Rectal smooth muscle tissue (tissue), 1 donor: ENCODE data around the gene TTC7B.
"Not testable (repeated sequence)": the region's sequence is repeated elsewhere in the genome, so short reads cannot be mapped to it uniquely, and the experiment has no call there.

ENCODE experiments used
- H3K27ac ChIP-seq: one replicate; pipeline ENCODE4 v1.7.0; 2013; ENCODE audit warnings: low read depth, low read length, inconsistent platforms
- H3K27me3 ChIP-seq: one replicate; pipeline ENCODE4 v1.7.0; 2013; ENCODE audit warnings: low read length; ENCODE audit not compliant: control insufficient read depth, insufficient read depth
- H3K36me3 ChIP-seq: one replicate; pipeline ENCODE4 v1.7.0; 2013; ENCODE audit warnings: low read length; ENCODE audit not compliant: control insufficient read depth, insufficient read depth
- H3K4me1 ChIP-seq: one replicate; pipeline ENCODE4 v1.7.0; 2013; ENCODE audit warnings: low read length; ENCODE audit not compliant: control insufficient read depth, insufficient read depth
- H3K4me3 ChIP-seq: one replicate; pipeline ENCODE4 v1.7.0; 2013; ENCODE audit warnings: low read length
- H3K9ac ChIP-seq: one replicate; pipeline ENCODE4 v1.7.0; 2013; ENCODE audit warnings: low read length

TTC7B gene

DNA sequence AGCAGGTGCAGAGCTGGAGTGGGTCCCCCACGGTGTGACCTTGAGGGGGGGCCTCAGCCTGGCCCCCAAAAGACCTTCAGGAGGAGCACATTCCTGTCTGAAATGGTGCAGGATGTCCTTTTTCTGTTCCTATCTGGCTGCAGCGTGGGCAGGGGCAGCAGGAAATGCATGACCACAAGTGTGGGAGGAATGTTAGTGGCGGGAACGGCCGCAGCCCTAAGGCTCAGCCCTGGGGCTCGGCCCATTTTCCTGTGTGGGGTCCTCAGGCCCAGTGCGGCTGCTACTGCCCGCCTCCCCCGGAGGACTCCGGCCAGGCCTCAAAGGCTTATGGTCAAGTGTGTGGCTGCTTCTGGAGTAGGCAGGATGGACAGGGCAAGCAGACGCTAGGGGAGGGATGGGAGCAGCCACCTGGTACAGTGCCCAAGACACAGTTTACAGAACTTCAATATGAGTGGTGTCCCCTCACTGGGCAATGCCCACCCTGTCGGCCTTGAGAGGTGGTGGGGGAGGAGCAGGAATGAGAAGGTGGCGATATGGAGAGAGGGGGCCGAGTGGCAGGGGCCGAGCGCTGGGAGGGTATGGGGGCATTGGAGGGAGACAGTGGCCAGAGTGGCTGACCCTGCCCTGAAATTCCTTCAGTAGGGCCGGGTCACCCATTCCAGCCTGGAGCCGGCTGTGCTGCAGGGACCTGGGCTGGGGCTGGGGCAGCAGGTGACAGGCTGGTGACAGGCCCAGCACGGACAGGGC, 282.0 kb downstream of the TTC7B start:
- Histone ChIP-seq H3K27ac (no peak overlapping the region), H3K4me3 (no peak overlapping the region), H3K4me1 (peaks cover 6% of the 10 kb centered on the region), H3K9ac (no peak overlapping the region), H3K36me3 (no peaks in the 10 kb centered on the region), H3K27me3 (no peaks in the 10 kb centered on the region)

- no peak overlapping the region for H3K4me3 ChIP-seq
- no peak overlapping the region for H3K27ac ChIP-seq
- H3K4me1 ChIP-seq: peaks cover 6% of the 10 kb centered on the region
- no peaks in the 10 kb centered on the region for H3K36me3 ChIP-seq
- no peaks in the 10 kb centered on the region for H3K27me3 ChIP-seq
- H3K9ac ChIP-seq: no peak overlapping the region
Measured at GRCh38 chr14:90533591-90534021, 282.6 kb downstream of the TTC7B start.

- H3K4me1 ChIP-seq: peaks cover 6% of the 10 kb centered on the region
- no peak overlapping the region for H3K27ac ChIP-seq
Measured at GRCh38 chr14:90532826-90533525, 283.3 kb downstream of the TTC7B start.

DNA sequence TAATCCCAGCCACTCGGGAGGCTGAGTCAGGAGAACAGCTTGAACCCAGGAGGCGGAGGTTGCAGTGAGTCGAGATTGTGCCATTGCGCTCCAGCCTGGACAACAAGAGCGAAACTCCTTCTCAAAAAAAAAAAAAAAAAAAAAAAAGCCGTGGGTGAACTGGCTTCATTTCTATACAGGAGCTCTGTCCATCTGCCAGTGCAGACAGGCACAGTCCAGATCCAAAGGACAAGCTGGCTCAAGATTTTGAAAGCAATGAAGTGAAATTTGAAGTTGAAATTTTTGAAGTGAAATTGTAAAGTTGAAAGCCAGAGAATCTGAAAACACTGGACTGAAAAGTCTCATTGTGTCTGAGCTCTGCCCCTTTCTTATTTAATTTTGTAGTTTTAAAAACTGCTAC, 284.7 kb downstream of the TTC7B start:
- Histone ChIP-seq H3K27ac (no peak overlapping the region), H3K4me3 (no peak overlapping the region), H3K9ac (no peak overlapping the region), H3K27me3 (no peaks in the 10 kb centered on the region), H3K4me1 (peaks cover 3% of the 10 kb centered on the region), H3K36me3 (no peaks in the 10 kb centered on the region)

More at GRCh38 chr14:90532826-90533525, 283.3 kb downstream of the TTC7B start:
- H3K36me3 ChIP-seq: no peaks in the 10 kb centered on the region
- no peak overlapping the region for H3K4me3 ChIP-seq
- H3K27me3 ChIP-seq: no peaks in the 10 kb centered on the region
- no peak overlapping the region for H3K9ac ChIP-seq

- no peak overlapping the region for H3K9ac ChIP-seq
- no peak overlapping the region for H3K4me3 ChIP-seq
- H3K27ac ChIP-seq: no peak overlapping the region
- no peaks in the 10 kb centered on the region for H3K4me1 ChIP-seq
- H3K27me3 ChIP-seq: no peaks in the 10 kb centered on the region
- H3K36me3 ChIP-seq: no peaks in the 10 kb centered on the region
Measured at GRCh38 chr14:90530523-90530922, 285.7 kb downstream of the TTC7B start.

GRCh38 chr14:90527978-90528377, 288.3 kb downstream of the TTC7B start:
- Histone ChIP-seq H3K4me3 (no peak overlapping the region), H3K36me3 (no peaks in the 10 kb centered on the region), H3K27ac (no peak overlapping the region), H3K9ac (no peak overlapping the region), H3K4me1 (peaks cover 7% of the 10 kb centered on the region), H3K27me3 (no peaks in the 10 kb centered on the region)

GRCh38 chr14:90526536-90526935, 289.7 kb downstream of the TTC7B start:
- not testable (repeated sequence) for H3K4me3 ChIP-seq, H3K9ac ChIP-seq, H3K36me3 ChIP-seq, H3K27ac ChIP-seq, H3K27me3 ChIP-seq
- peaks cover 20% of the 10 kb centered on the region for H3K4me1 ChIP-seq

- H3K4me1 ChIP-seq: peaks cover 30% of the 10 kb centered on the region
- H3K36me3 ChIP-seq, H3K4me3 ChIP-seq, H3K27ac ChIP-seq, H3K27me3 ChIP-seq, H3K9ac ChIP-seq: not testable (repeated sequence)
Measured at GRCh38 chr14:90525353-90526028, 290.7 kb downstream of the TTC7B start.

DNA sequence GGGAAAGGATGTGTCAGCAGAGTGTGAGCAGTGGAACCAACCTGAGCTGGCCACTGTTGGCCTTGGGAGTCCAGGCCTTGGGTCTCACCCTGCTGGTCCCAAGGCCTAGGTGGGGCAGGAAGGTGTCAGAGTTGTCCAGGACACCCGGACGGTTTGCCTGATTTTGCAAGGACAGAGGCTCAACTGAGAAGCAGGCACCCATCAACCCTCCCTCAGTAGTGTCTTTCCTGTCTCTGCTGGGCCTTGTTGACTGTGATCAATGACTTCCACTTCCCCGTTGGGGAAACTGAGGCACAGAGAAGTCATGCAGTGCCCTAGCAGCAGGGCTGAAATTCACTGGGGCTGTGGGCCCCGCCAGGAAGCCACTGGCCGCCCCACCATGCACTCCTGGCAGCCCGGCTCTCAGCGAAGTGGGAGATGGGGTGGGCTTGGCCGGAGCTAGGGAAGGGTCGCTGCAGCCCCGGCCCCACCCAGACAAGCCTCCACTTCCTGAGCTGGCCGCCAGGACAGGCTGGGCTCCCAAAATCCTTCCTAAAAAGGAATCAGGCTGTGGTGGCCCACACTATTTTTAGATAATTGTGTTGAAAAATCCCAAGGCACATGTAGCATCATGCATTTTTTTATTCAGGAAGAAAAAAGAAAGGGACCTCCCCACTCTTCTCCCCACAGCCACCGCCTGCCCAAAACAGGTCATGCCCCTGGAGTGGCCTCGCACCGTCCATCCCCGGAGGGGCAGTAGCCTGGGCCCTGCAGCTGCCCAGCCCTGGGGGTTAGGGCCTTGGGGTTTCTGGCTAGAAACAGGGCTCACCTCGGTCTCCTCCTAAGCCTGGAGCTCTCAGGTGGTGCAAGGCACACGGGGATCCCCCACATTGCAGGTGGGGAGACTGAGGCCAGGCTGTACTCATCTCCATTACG, 292.0 kb downstream of the TTC7B start:
- no peaks in the 10 kb centered on the region for H3K27me3 ChIP-seq
- no peak overlapping the region for H3K4me3 ChIP-seq
- peak overlapping the region; percentile 33 for H3K27ac ChIP-seq
- H3K4me1 ChIP-seq: peaks cover 31% of the 10 kb centered on the region
- no peak overlapping the region for H3K9ac ChIP-seq
- H3K36me3 ChIP-seq: no peaks in the 10 kb centered on the region

DNA sequence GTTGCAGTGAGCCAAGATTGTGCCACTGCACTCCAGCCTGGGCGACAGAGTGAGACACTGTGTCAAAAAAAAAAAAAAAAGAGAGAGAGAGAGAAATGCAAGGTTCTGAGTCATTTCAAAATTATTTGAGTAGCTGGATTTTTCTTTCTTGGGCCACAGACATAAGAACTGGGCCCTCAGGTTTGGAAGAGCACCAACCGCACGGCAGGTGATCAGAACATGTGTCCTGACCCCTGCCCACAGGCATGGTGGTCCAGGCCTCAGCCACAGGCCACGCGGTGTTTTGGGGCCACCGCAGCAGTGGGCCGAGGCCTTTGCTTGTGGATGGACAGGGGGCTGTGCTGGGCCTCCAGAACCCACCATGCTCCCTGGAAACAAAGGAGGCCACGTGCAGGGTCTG, 292.7 kb downstream of the TTC7B start:
- H3K4me3 ChIP-seq: no peak overlapping the region
- H3K27ac ChIP-seq: peak overlapping the region; percentile 86
- H3K27me3 ChIP-seq: no peaks in the 10 kb centered on the region
- no peaks in the 10 kb centered on the region for H3K36me3 ChIP-seq
- peaks cover 34% of the 10 kb centered on the region for H3K4me1 ChIP-seq
- H3K9ac ChIP-seq: no peak overlapping the region

DNA sequence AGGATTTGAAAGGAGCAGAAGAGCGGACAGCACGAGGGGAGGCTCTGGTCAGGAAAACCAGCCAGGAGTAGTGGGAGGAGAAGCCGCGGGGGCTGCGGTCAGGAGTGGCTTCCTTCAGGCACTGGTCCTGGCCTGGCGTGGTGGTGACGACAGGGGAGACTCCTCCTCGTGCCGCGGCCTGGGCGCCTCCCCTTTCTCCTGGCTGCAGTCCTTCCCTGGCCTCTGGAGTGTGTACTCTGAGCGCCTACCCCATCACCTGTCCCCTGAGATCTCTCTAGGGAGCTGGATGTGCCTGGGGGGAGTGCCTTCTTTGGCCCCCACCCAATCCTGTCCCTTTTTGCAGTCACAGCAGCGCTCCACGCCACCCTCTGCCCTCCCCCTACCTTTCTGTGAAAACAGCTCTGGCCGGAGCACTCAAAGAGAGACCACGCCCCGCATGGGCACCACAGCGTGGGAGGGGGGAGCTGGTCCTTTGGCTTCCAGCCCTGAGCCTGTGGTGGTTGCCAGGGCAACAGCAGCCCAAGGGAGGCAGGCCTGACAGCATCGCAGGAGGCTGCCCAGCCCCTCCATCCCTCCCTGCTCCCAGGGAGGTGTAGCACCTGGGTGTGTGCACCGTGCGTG, 293.5 kb downstream of the TTC7B start:
- H3K4me1 ChIP-seq: peaks cover 42% of the 10 kb centered on the region
- no peaks in the 10 kb centered on the region for H3K36me3 ChIP-seq
- peak overlapping the region; percentile 86 for H3K27ac ChIP-seq
- peak overlapping the region; percentile 9 for H3K4me3 ChIP-seq
- H3K27me3 ChIP-seq: no peaks in the 10 kb centered on the region
- no peak overlapping the region for H3K9ac ChIP-seq
